HepG2 (cell line): Measurements from ENCODE around the gene LRRC45. TPM values are rescaled to one million over a fixed set of nuclear protein-coding genes. Genes with fewer than 3 reads are reported as not detected.
A peak's percentile ranks its signal among the peaks of the same experiment; 100 is the strongest.

ENCODE experiments used
- ATF7 ChIP-seq, 2 experiments: fragments of 450-650 bp in 1 of 2; sonication (generic) in 1 of 2; formaldehyde crosslinking in 1 of 2; IDR thresholded peaks; 2 replicates each; pipeline versions ENCODE4 v1.4.0 to v1.6.1; 2016 to 2020; ENCODE audit warnings: antibody characterized with exemption in 1 of 2, mild to moderate bottlenecking in 1 of 2, missing genetic modification reagents in 1 of 2
- BRCA1 ChIP-seq: sonication (generic); formaldehyde crosslinking; IDR thresholded peaks from 2 replicates; pipeline ENCODE4 v1.4.0; 2020; ENCODE audit warnings: missing genetic modification reagents
- CCAR2 ChIP-seq: fragments of 200-400 bp; formaldehyde crosslinking; optimal IDR thresholded peaks from 2 replicates; pipeline ENCODE3; 2018; ENCODE audit warnings: low read depth, mild to moderate bottlenecking, low read length, moderate library complexity
- HMG20A ChIP-seq: IDR thresholded peaks from 2 replicates; pipeline ENCODE4 v1.6.1; 2016; ENCODE audit warnings: borderline replicate concordance
- KAT8 ChIP-seq: IDR thresholded peaks from 2 replicates; pipeline ENCODE4 v1.6.1; 2016; ENCODE audit warnings: missing genetic modification reagents, missing compliant biosample characterization
- MATR3 ChIP-seq: sonication (generic); formaldehyde crosslinking; IDR thresholded peaks from 2 replicates; pipeline ENCODE4 v1.4.0; 2020; ENCODE audit warnings: missing genetic modification reagents
- MIXL1 ChIP-seq: IDR thresholded peaks from 2 replicates; pipeline ENCODE4 v1.6.1; 2016
- NBN ChIP-seq: fragments of 450-650 bp; conservative IDR thresholded peaks from 2 replicates; pipeline ENCODE4 v1.6.1; 2017
- PAWR ChIP-seq: sonication (generic); formaldehyde crosslinking; IDR thresholded peaks from 2 replicates; pipeline ENCODE4 v1.4.0; 2020; ENCODE audit warnings: missing genetic modification reagents, mild to moderate bottlenecking, borderline replicate concordance
- PCBP2 ChIP-seq: fragments of 200-400 bp; formaldehyde crosslinking; optimal IDR thresholded peaks from 2 replicates; pipeline ENCODE3; 2018; ENCODE audit warnings: low read length, low read depth; ENCODE audit not compliant: poor library complexity, severe bottlenecking
- RARG ChIP-seq: sonication (generic); formaldehyde crosslinking; IDR thresholded peaks from 2 replicates; pipeline ENCODE4 v1.4.0; 2020; ENCODE audit warnings: low read depth, mild to moderate bottlenecking, missing genetic modification reagents
- REXO4 ChIP-seq: sonication (generic); formaldehyde crosslinking; IDR thresholded peaks from 2 replicates; pipeline ENCODE4 v1.8.0; 2022; ENCODE audit warnings: missing genetic modification reagents, mild to moderate bottlenecking, borderline replicate concordance
- RNF2 ChIP-seq: fragments of 450-650 bp; conservative IDR thresholded peaks from 2 replicates; pipeline ENCODE4 v1.6.1; 2016; ENCODE audit warnings: low read depth
- SP5 ChIP-seq: IDR thresholded peaks from 2 replicates; pipeline ENCODE4 v1.6.1; 2016; ENCODE audit warnings: low read depth, borderline replicate concordance
- SRSF1 ChIP-seq: fragments of 200-400 bp; formaldehyde crosslinking; optimal IDR thresholded peaks from 2 replicates; pipeline ENCODE3; 2017; ENCODE audit warnings: mild to moderate bottlenecking, low read depth, low read length, moderate library complexity
- ZFP36 ChIP-seq: fragments of 150-350 bp; IDR thresholded peaks from 2 replicates; pipeline ENCODE4 v1.6.1; 2018; ENCODE audit warnings: borderline replicate concordance, low read length, low read depth; ENCODE audit not compliant: partially characterized antibody
- ZIK1 ChIP-seq: sonication (generic); formaldehyde crosslinking; IDR thresholded peaks from 2 replicates; pipeline ENCODE4 v1.5.0; 2020; ENCODE audit warnings: mild to moderate bottlenecking, low read depth, missing genetic modification reagents, borderline replicate concordance
- ZKSCAN5 ChIP-seq: sonication (generic); formaldehyde crosslinking; IDR thresholded peaks from 2 replicates; pipeline ENCODE4 v1.5.1; 2020; ENCODE audit warnings: mild to moderate bottlenecking, missing genetic modification reagents
- ZMAT3 ChIP-seq: sonication (generic); formaldehyde crosslinking; conservative IDR thresholded peaks from 2 replicates; pipeline ENCODE4 v1.7.0; 2021; ENCODE audit warnings: missing genetic modification reagents
- ZNF143 ChIP-seq: sonication (generic); formaldehyde crosslinking; IDR thresholded peaks from 2 replicates; pipeline ENCODE4 v1.4.0; 2020; ENCODE audit warnings: missing genetic modification reagents
- ZNF441 ChIP-seq: sonication (generic); formaldehyde crosslinking; IDR thresholded peaks from 2 replicates; pipeline ENCODE4 v1.7.0; 2021; ENCODE audit warnings: missing genetic modification reagents, borderline replicate concordance
- ZNF772 ChIP-seq: sonication (generic); formaldehyde crosslinking; IDR thresholded peaks from 2 replicates; pipeline ENCODE4 v1.5.0; 2020; ENCODE audit warnings: mild to moderate bottlenecking, missing genetic modification reagents
- polyA plus RNA-seq, 8 experiments: library from polyadenylated mRNA; depleted of rRNA in 3 of 8; stranded (reverse) in 7 of 8; unstranded in 1 of 8; fragments of >200 nt; fragmentation: Illumina TruSeq in 4 of 8; extraction: Trizol in 4 of 8; gene quantifications; 2 replicates each; pipeline versions ENCODE4 v1.2.1 to v1.2.3, GENCODE V29; 2011 to 2016; ENCODE audit warnings: low read depth in 4 of 8, missing spikeins in 1 of 8, mixed read lengths in 1 of 8; ENCODE audit not compliant: insufficient read depth in 1 of 8
- total RNA-seq, 5 experiments: library from RNA; depleted of rRNA; stranded (reverse); fragments of >200 nt; fragmentation: Illumina TruSeq; extraction: Trizol; gene quantifications; 2 replicates each; pipeline ENCODE4 v1.2.3, GENCODE V29; 2016; ENCODE audit warnings: low read depth in 1 of 5
- TF ChIP-seq, protein P1 (sequence below): sonication (generic); formaldehyde crosslinking; IDR thresholded peaks from 2 replicates; pipeline ENCODE4 v1.4.0; 2020; ENCODE audit warnings: missing genetic modification reagents
- TF ChIP-seq, protein P2 (sequence below): sonication (generic); formaldehyde crosslinking; IDR thresholded peaks from 2 replicates; pipeline ENCODE4 v1.4.0; 2020; ENCODE audit warnings: missing genetic modification reagents
- TF ChIP-seq, protein P3 (sequence below): sonication (generic); formaldehyde crosslinking; IDR thresholded peaks from 2 replicates; pipeline ENCODE4 v1.4.0; 2020; ENCODE audit warnings: mild to moderate bottlenecking, missing genetic modification reagents, borderline replicate concordance
- TF ChIP-seq, protein P4 (sequence below): sonication (generic); formaldehyde crosslinking; IDR thresholded peaks from 2 replicates; pipeline ENCODE4 v1.4.0; 2020; ENCODE audit warnings: missing genetic modification reagents

Gene LRRC45
- total and polyA plus RNA-seq, 2 of the 13 experiments (the other 11 are each of a cell fraction or from before 2014, with no cell fraction given) = 11.6 to 48.1 TPM

DNA sequence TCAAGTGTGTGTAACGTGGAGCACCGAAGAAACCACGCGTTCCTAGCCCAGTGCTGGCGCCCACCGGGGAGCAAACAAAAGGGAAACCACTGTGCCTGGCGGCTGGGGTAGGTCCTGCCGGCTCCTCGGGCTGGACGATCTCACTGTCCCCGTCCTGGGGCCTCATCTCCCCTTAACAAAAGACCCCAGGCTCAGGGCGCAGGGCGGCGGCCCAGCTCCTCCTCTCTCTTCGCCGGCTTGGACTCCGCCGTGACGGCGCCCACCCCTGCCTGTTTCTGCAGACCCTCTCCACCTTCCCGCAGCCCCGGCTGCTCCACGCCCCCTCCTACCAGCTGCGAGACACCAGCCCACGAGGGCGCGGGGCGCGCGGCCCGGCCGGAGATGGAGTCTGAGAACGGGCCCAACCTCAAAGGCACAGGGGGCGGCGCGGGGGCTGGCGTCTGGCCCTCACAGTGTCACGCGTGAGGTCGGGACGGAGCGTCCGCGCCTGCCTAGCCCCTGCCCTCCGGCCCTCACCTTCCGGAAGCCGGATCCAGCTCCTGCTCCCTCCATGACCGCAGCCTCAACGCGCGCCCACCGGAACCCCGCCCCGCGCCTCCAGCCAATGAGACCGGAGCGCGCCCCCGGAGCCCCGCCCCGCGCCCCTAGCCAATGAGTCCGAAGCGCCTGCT, 660 bp upstream of the LRRC45 start, which contains the start of gene CENPX (continued):
- TF ChIP-seq ZFP36 = no peak
- TF ChIP-seq, protein P1, sequence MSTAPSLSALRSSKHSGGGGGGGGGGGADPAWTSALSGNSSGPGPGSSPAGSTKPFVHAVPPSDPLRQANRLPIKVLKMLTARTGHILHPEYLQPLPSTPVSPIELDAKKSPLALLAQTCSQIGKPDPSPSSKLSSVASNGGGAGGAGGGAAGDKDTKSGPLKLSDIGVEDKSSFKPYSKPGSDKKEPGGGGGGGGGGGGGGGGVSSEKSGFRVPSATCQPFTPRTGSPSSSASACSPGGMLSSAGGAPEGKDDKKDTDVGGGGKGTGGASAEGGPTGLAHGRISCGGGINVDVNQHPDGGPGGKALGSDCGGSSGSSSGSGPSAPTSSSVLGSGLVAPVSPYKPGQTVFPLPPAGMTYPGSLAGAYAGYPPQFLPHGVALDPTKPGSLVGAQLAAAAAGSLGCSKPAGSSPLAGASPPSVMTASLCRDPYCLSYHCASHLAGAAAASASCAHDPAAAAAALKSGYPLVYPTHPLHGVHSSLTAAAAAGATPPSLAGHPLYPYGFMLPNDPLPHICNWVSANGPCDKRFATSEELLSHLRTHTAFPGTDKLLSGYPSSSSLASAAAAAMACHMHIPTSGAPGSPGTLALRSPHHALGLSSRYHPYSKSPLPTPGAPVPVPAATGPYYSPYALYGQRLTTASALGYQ (CRISPR knock-in tag) = peak; percentile 54; the same call in 1 of the 2 replicates
- no peak; the same call in 1 of the 2 replicates for TF ChIP-seq KAT8 (CRISPR knock-in tag)
- TF ChIP-seq, protein P2, sequence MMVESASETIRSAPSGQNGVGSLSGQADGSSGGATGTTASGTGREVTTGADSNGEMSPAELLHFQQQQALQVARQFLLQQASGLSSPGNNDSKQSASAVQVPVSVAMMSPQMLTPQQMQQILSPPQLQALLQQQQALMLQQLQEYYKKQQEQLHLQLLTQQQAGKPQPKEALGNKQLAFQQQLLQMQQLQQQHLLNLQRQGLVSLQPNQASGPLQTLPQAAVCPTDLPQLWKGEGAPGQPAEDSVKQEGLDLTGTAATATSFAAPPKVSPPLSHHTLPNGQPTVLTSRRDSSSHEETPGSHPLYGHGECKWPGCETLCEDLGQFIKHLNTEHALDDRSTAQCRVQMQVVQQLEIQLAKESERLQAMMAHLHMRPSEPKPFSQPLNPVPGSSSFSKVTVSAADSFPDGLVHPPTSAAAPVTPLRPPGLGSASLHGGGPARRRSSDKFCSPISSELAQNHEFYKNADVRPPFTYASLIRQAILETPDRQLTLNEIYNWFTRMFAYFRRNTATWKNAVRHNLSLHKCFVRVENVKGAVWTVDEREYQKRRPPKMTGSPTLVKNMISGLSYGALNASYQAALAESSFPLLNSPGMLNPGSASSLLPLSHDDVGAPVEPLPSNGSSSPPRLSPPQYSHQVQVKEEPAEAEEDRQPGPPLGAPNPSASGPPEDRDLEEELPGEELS (CRISPR knock-in tag) = no peak
- TF ChIP-seq, protein P3, sequence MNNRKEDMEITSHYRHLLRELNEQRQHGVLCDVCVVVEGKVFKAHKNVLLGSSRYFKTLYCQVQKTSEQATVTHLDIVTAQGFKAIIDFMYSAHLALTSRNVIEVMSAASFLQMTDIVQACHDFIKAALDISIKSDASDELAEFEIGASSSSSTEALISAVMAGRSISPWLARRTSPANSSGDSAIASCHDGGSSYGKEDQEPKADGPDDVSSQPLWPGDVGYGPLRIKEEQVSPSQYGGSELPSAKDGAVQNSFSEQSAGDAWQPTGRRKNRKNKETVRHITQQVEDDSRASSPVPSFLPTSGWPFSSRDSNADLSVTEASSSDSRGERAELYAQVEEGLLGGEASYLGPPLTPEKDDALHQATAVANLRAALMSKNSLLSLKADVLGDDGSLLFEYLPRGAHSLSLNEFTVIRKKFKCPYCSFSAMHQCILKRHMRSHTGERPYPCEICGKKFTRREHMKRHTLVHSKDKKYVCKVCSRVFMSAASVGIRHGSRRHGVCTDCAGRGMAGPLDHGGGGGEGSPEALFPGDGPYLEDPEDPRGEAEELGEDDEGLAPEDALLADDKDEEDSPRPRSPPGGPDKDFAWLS = 0 out of 2 replicates have a peak, but pooled peaks have one; percentile 45
- TF ChIP-seq MIXL1 (CRISPR knock-in tag) = no peak
- TF ChIP-seq SRSF1 = no peak
- TF ChIP-seq MATR3 (CRISPR knock-in tag) = no peak
- TF ChIP-seq ZKSCAN5 (CRISPR knock-in tag) = no peak
- TF ChIP-seq, protein P4, sequence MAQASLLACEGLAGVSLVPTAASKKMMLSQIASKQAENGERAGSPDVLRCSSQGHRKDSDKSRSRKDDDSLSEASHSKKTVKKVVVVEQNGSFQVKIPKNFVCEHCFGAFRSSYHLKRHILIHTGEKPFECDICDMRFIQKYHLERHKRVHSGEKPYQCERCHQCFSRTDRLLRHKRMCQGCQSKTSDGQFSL (CRISPR knock-in tag) = no peak
- no peak for TF ChIP-seq RNF2
- no peak for TF ChIP-seq ATF7 (IDR thresholded peaks at IDR 0.05)
- 0 out of 2 replicates have a peak, but pooled peaks have one; percentile 68 for TF ChIP-seq ATF7 (CRISPR knock-in tag; IDR thresholded peaks at IDR 0.05)
- TF ChIP-seq PCBP2 = no peak
- TF ChIP-seq REXO4 (CRISPR knock-in tag) = no peak
- no peak for TF ChIP-seq RARG (CRISPR knock-in tag)
- no peak for TF ChIP-seq HMG20A (CRISPR knock-in tag)
- TF ChIP-seq SP5 (CRISPR knock-in tag) = no peak
- TF ChIP-seq CCAR2 = no peak
- TF ChIP-seq NBN = no peak
- no peak; the same call in 1 of the 2 replicates for TF ChIP-seq ZMAT3 (CRISPR knock-in tag)
- TF ChIP-seq ZIK1 (CRISPR knock-in tag) = peak; percentile 58; the same call in 1 of the 2 replicates
- TF ChIP-seq PAWR = 0 out of 2 replicates have a peak, but pooled peaks have one; percentile 39
- no peak for TF ChIP-seq BRCA1 (CRISPR knock-in tag)
- TF ChIP-seq ZNF143 = no peak
- TF ChIP-seq ZNF772 (CRISPR knock-in tag) = peak; percentile 21; the same call in 1 of the 2 replicates
- peak; percentile 30; the same call in 1 of the 2 replicates for TF ChIP-seq ZNF441 (CRISPR knock-in tag)
